ENCODE data around the gene PARVG.

- no peak for TF ChIP-seq SIN3A (IDR thresholded peaks at IDR 0.05; ENCODE audit: borderline replicate concordance, insufficient read depth, low read length)
- TF ChIP-seq, protein P1, sequence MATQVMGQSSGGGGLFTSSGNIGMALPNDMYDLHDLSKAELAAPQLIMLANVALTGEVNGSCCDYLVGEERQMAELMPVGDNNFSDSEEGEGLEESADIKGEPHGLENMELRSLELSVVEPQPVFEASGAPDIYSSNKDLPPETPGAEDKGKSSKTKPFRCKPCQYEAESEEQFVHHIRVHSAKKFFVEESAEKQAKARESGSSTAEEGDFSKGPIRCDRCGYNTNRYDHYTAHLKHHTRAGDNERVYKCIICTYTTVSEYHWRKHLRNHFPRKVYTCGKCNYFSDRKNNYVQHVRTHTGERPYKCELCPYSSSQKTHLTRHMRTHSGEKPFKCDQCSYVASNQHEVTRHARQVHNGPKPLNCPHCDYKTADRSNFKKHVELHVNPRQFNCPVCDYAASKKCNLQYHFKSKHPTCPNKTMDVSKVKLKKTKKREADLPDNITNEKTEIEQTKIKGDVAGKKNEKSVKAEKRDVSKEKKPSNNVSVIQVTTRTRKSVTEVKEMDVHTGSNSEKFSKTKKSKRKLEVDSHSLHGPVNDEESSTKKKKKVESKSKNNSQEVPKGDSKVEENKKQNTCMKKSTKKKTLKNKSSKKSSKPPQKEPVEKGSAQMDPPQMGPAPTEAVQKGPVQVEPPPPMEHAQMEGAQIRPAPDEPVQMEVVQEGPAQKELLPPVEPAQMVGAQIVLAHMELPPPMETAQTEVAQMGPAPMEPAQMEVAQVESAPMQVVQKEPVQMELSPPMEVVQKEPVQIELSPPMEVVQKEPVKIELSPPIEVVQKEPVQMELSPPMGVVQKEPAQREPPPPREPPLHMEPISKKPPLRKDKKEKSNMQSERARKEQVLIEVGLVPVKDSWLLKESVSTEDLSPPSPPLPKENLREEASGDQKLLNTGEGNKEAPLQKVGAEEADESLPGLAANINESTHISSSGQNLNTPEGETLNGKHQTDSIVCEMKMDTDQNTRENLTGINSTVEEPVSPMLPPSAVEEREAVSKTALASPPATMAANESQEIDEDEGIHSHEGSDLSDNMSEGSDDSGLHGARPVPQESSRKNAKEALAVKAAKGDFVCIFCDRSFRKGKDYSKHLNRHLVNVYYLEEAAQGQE (IDR thresholded peaks at IDR 0.05; ENCODE audit: insufficient read depth in 1 of 2, low read depth in 2 of 2, low read length in 2 of 2), result no peak
- no peak for TF ChIP-seq POLR2AphosphoS5 (IDR thresholded peaks at IDR 0.05; ENCODE audit: low read depth, low read length)
Observed at GRCh38 chr22:44256556-44257485, 76.1 kb downstream of the PARVG start.

All from PFSK-1 (cell line).